ENCODE measurements around the gene SLC29A1.

GRCh38 chr6:44245912-44246662 is 22.7 kb downstream of the SLC29A1 start:
- TF ChIP-seq POLR2AphosphoS5 (IDR thresholded peaks at IDR 0.05) = peak; percentile 87
- TF ChIP-seq POLR2A (IDR thresholded peaks at IDR 0.05) = peak; percentile 58

All from prostate gland (tissue), 1 donor.